ENCODE data around the gene LAMA5.

Gene LAMA5

GRCh38 chr20:62287129-62287528 lies 80.0 kb downstream of the LAMA5 start:
- TF ChIP-seq CTCF (IDR thresholded peaks at IDR 0.05; ENCODE audit: low read depth, low read length), result no peak
- DNase-seq (ENCODE audit: low read depth in 2 of 2), result no peak
- no peak overlapping the region for H3K4me3 ChIP-seq (replicated peaks in 1 of 2; ENCODE audit: low read depth in 2 of 2, low read length in 2 of 2)

DNA sequence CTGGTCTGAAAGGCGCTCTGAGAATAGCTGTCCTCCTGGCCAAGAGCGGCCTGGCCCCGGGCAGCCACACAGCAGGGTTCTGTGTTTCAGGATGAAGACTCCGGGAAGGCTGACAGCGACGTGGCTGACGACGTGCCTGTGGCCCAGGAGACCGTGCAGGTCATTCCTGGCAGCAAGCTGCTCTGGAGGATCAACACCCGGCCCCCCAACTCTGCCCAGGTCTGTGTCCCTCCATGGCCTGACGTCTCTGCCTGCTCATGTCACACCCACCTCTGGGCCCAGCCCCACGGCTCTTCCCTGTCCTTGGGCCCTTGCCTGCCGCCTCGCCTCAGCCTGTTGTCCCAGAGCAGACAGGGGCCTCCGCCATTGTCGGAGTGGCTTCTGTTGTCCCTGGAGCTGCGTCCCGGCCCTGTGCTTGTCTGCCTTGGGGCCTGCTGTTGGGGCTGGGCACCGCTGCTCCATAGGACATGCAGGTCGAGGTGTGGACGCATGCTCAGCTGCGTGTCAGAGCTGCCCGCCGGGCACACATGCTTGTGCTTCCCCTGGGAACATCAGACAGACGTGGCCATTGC lies 80.5 kb downstream of the LAMA5 start:
- no peak for TF ChIP-seq CTCF (IDR thresholded peaks at IDR 0.05; ENCODE audit: low read depth, low read length)
- H3K4me3 ChIP-seq (replicated peaks in 1 of 2; ENCODE audit: low read depth in 2 of 2, low read length in 2 of 2), result no peak overlapping the region
- no peak for DNase-seq (ENCODE audit: low read depth in 2 of 2)

DNA sequence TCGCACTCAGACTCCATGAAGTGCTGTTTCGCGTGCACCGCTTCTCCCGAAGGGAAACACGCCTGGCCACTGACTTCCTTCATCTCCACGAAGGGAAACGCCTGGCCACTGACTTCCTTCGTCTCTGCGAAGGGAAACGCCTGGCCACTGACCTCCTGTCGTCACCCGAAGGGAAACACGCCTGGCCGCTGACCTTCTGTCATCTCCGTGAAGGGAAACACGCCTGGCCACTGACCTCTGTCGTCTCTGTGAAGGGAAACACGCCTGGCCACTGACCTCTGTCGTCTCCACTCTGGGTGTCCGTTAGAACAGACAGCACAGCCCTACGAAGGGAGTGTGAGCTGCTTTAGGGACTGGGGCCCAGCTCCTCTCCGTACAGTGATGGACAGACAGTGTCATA lies 81.4 kb downstream of the LAMA5 start:
- TF ChIP-seq CTCF (IDR thresholded peaks at IDR 0.05; ENCODE audit: low read depth, low read length), result no peak
- no peak overlapping the region for H3K4me3 ChIP-seq (replicated peaks in 1 of 2; ENCODE audit: low read depth in 2 of 2, low read length in 2 of 2)
- DNase-seq (ENCODE audit: low read depth in 2 of 2), result no peak

DNA sequence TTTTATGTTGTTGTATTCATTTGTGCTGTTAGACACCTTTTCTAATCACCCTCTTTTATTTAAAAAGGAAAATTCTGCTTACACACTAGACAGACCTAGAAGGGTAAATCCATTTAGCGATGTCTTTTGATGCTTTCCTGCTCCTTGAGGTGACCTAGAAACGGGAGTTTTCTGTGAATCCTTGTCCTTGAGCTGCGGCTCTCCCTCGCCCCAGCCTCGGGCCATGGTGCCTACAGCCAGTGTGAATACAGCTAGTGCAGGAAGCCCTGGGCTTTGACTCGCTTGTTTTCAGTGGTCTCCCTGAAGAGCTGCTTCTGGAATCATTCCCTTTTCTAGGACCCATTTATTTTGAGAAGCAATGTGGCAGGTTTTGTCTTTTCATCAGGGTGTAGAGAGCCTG lies 82.0 kb downstream of the LAMA5 start:
- H3K4me3 ChIP-seq (replicated peaks in 1 of 2; ENCODE audit: low read depth in 2 of 2, low read length in 2 of 2), result no peak overlapping the region
- no peak for DNase-seq (ENCODE audit: low read depth in 2 of 2)

DNA sequence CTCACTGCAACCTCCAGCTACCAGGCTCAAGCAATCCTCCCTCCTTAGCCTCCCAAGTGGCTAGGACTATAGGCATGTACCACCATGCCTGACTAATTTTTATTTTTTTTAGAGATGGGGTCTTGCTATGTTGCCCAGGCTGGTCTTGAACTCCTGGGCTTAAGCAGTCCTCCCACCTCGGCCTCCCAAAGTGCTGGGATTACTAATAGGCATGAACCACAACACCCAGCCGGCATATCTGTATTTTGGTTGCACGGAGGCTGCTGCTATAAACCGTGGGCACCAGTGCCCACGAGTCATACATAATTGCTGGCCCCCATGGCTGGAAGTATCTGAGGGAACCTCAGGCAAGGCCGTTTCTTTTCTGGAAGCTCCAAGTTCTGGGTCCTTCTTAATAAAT lies 82.7 kb downstream of the LAMA5 start:
- no peak overlapping the region for H3K4me3 ChIP-seq (replicated peaks in 1 of 2; ENCODE audit: low read depth in 2 of 2, low read length in 2 of 2)
- DNase-seq (ENCODE audit: low read depth in 2 of 2), result no peak
- no peak for TF ChIP-seq CTCF (IDR thresholded peaks at IDR 0.05; ENCODE audit: low read depth, low read length)

More for the DNA sequence above, 82.0 kb downstream of the LAMA5 start:
- no peak for TF ChIP-seq CTCF (IDR thresholded peaks at IDR 0.05; ENCODE audit: low read depth, low read length)

GRCh38 chr20:62282877-62283503 lies 84.1 kb downstream of the LAMA5 start:
- no peak for DNase-seq (ENCODE audit: low read depth in 2 of 2)
- no peak overlapping the region for H3K4me3 ChIP-seq (replicated peaks in 1 of 2; ENCODE audit: low read depth in 2 of 2, low read length in 2 of 2)
- TF ChIP-seq CTCF (IDR thresholded peaks at IDR 0.05; ENCODE audit: low read depth, low read length), result no peak

DNA sequence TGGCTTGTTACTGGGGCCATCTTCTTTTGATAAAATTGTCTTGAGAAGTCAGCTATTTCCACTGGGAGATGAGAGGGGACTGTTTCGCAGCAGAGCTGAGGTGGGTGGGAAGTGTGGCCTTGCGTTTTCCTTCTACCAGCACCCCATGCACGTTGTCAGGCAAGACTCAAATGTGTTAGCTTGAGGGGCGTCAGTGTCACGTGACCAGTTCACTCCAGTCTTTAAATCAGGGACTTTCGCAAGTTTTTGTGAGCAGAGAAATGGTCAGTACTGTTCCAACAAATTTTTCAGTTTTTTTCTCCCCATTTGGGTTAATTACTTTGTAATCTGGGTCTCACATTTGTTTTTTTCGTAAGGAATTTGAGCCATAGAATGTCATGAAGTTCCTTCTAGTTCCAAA lies 85.0 kb downstream of the LAMA5 start:
- no peak overlapping the region for H3K4me3 ChIP-seq (replicated peaks in 1 of 2; ENCODE audit: low read depth in 2 of 2, low read length in 2 of 2)
- no peak for DNase-seq (ENCODE audit: low read depth in 2 of 2)
- no peak for TF ChIP-seq CTCF (IDR thresholded peaks at IDR 0.05; ENCODE audit: low read depth, low read length)

Measured in cardiac fibroblast (primary cell).